Panc1 (cell line): ENCODE measurements around the gene FGF5. TPM values are rescaled to one million over a fixed set of nuclear protein-coding genes. Genes with fewer than 3 reads are reported as not detected.

Experiments used
- ATAC-seq: fragments of 200-7000 bp; cut with Tn5 transposase; 2 replicates; pipeline ENCODE4 v1.9.1; 2020; ENCODE audit warnings: mild to moderate bottlenecking, moderate library complexity
- BruUV-seq: library from RNA; stranded (reverse); fragments of 400-500 nt; replicated peaks from 2 replicates; lab custom pipeline; 2021; lab: Mats Ljungman, UMichigan
- CTCF ChIA-PET: fragments of 300-600 bp; sonication (Branson Sonifier 250); formaldehyde crosslinking; loops from one replicate; lab custom pipeline; 2022; ENCODE audit warnings: antibody characterized with exemption; lab: Charles Lee
- POLR2A ChIA-PET: fragments of 300-600 bp; sonication (Branson Sonifier 250); formaldehyde crosslinking; loops from one replicate; lab custom pipeline; 2022; ENCODE audit warnings: antibody characterized with exemption; lab: Charles Lee
- DNase-seq: peaks from one replicate; pipeline ENCODE4 v3.0.0-alpha.2; 2010; ENCODE audit warnings: low read depth, low spot score
- H3K27ac ChIP-seq: 2 replicates; pipeline ENCODE4 v1.5.1; 2011; ENCODE audit warnings: mild to moderate bottlenecking, low read length, inconsistent platforms
- H3K27me3 ChIP-seq: fragments of 200-500 bp; sonication (Bioruptor generic); 2 replicates; pipeline ENCODE4 v1.6.0; 2014; ENCODE audit warnings: low read length, inconsistent platforms; ENCODE audit not compliant: control insufficient read depth, insufficient read depth
- H3K36me3 ChIP-seq: fragments of 200-500 bp; sonication (Bioruptor generic); 2 replicates; pipeline ENCODE4 v1.5.1; 2014; ENCODE audit warnings: inconsistent platforms, mild to moderate bottlenecking, low read length, moderate library complexity; ENCODE audit not compliant: control insufficient read depth, insufficient read depth
- H3K4me1 ChIP-seq: 2 replicates; pipeline ENCODE4 v1.5.1; 2011; ENCODE audit warnings: inconsistent platforms, mild to moderate bottlenecking, low read length, moderate library complexity; ENCODE audit not compliant: control insufficient read depth, insufficient read depth
- H3K4me3 ChIP-seq, 2 experiments: 2 replicates each; pipeline ENCODE4 v1.5.1; 2011 to 2012; ENCODE audit warnings: low read depth in 2 of 2, low read length in 2 of 2, mild to moderate bottlenecking in 2 of 2, inconsistent platforms in 1 of 2, moderate library complexity in 1 of 2
- H3K9me3 ChIP-seq: fragments of 200-500 bp; sonication (Bioruptor generic); 2 replicates; pipeline ENCODE4 v1.5.1; 2014; ENCODE audit warnings: low read depth, mild to moderate bottlenecking, inconsistent platforms, low read length, moderate library complexity; ENCODE audit not compliant: control insufficient read depth, insufficient read depth
- POLR2AphosphoS5 ChIP-seq: IDR thresholded peaks from 2 replicates; pipeline ENCODE4 v1.6.1; 2012; ENCODE audit warnings: mild to moderate bottlenecking, low read depth, low read length, moderate library complexity
- REST ChIP-seq, 2 experiments: IDR thresholded peaks; 2 replicates each; pipeline ENCODE4 v1.6.1; 2011 to 2012; ENCODE audit warnings: low read depth in 2 of 2, control low read depth in 1 of 2, low read length in 1 of 2, mild to moderate bottlenecking in 1 of 2, moderate library complexity in 1 of 2; ENCODE audit not compliant: insufficient read depth in 1 of 2
- SIN3A ChIP-seq: IDR thresholded peaks from 2 replicates; pipeline ENCODE4 v1.6.1; 2012; ENCODE audit warnings: low read depth, mild to moderate bottlenecking, low read length, moderate library complexity, borderline replicate concordance; ENCODE audit not compliant: insufficient read depth
- TCF7L2 ChIP-seq: IDR thresholded peaks from 2 replicates; pipeline ENCODE4 v1.6.1; 2011; ENCODE audit warnings: mild to moderate bottlenecking, low read depth, low read length, inconsistent platforms
- in situ Hi-C: cut with HindIII; loops from 2 replicates; pipeline ENCODE4 v1.10.0; 2016; ENCODE audit warnings: low sequenced_read_pairs, low pct_unique_long_range_greater_than_20kb
- intact Hi-C: fragments of 100-400 bp; cut with micrococcal nuclease; formaldehyde crosslinking; loops from one replicate; pipeline ENCODE4 v1.10.0; 2022; ENCODE audit not compliant: unreplicated experiment
- total RNA-seq: library from RNA; stranded (reverse); gene quantifications from one replicate; pipeline ENCODE4 v1.2.1, GENCODE V29; 2021; ENCODE audit not compliant: unreplicated experiment
- TF ChIP-seq, protein P1 (sequence below): fragments of 450-650 bp; IDR thresholded peaks from 2 replicates; pipeline ENCODE4 v1.5.1; 2017; ENCODE audit warnings: mild to moderate bottlenecking

Gene FGF5
- total RNA-seq, 1 experiment from 2014 or later = 1.3 TPM

DNA sequence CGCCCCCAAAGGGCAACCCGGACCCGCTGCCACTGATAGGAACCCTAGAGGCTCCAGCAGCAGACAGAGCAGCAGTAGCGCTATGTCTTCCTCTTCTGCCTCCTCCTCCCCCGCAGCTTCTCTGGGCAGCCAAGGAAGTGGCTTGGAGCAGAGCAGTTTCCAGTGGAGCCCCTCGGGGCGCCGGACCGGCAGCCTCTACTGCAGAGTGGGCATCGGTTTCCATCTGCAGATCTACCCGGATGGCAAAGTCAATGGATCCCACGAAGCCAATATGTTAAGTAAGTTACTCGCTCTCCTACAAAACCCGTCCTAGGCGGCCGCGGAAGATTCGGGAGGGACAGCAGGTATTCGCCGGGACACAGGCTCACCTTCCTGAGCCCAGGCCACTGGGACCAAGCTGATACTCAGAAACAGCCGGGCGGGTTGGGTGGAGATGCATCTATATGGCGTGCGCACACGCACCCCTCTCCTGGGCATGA is 477 bp downstream of the FGF5 start:
- Histone ChIP-seq H3K4me3 (peak overlapping the region; percentile 53 to 80), H3K4me1 (no peaks in the 10 kb centered on the region), H3K27me3 (peaks cover 10% of the 10 kb centered on the region), H3K27ac (no peak overlapping the region), H3K36me3 (no peaks in the 10 kb centered on the region), H3K9me3 (no peaks in the 10 kb centered on the region)
- TF ChIP-seq POLR2AphosphoS5 = no peak
- no peak for TF ChIP-seq REST (IDR thresholded peaks at IDR 0.05; ENCODE audit: insufficient read depth in 1 of 2, low read depth in 2 of 2, low read length in 1 of 2)
- TF ChIP-seq TCF7L2 = no peak
- TF ChIP-seq, protein P1, sequence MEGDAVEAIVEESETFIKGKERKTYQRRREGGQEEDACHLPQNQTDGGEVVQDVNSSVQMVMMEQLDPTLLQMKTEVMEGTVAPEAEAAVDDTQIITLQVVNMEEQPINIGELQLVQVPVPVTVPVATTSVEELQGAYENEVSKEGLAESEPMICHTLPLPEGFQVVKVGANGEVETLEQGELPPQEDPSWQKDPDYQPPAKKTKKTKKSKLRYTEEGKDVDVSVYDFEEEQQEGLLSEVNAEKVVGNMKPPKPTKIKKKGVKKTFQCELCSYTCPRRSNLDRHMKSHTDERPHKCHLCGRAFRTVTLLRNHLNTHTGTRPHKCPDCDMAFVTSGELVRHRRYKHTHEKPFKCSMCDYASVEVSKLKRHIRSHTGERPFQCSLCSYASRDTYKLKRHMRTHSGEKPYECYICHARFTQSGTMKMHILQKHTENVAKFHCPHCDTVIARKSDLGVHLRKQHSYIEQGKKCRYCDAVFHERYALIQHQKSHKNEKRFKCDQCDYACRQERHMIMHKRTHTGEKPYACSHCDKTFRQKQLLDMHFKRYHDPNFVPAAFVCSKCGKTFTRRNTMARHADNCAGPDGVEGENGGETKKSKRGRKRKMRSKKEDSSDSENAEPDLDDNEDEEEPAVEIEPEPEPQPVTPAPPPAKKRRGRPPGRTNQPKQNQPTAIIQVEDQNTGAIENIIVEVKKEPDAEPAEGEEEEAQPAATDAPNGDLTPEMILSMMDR = no peak
- no peak for TF ChIP-seq SIN3A
- ChIA-PET CTCF (no interaction called here), POLR2A (no interaction called here)
- BruUV-seq = no TSS peak
- in situ Hi-C loops = no loop called here
- ATAC-seq (peak; percentile 67), DNase-seq (no peak)
- intact Hi-C loops = no loop called here

DNA sequence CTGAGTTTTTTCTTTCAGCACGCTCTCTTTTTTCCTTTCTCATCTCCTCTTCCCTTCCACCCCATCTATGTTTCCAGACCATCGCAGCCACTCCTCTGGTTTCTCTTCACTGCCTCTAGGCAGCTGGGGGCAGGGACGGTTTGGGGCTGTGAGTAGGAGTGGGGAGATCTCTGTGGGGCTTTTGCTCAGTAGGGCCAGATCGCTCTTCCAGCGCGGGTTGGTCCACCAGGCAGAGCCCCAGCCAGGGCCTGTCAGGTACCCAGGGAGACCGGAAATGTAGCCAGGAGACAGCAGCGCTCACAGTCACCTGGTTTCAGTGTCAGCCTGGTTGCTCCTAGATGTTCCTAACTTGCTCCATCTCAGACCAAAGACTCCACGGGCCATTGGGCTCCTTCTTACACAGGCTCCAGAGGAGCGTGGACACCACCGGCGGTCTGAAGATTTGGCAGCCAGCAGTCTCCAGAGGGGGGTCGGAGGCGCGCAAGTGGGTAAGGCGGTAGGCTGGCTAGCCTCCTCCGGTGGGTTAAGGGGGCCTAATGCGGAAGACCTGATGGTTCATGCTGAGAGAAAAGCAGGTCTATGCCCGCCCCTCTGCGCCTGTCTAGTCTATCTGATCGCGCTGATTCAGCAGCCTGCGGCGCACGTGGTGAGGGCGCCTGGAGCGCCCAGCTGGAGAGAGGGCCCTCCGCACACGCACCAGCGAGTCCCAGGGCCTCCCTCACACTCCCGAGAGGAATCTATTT is 1.8 kb downstream of the FGF5 start:
- Histone ChIP-seq H3K4me1 (no peaks in the 10 kb centered on the region), H3K27me3 (peaks cover 10% of the 10 kb centered on the region), H3K27ac (no peak overlapping the region), H3K4me3 (peak overlapping the region in 1 of 2 experiments; percentile 53; a peak in 1 of 4 replicates), H3K36me3 (no peaks in the 10 kb centered on the region), H3K9me3 (no peaks in the 10 kb centered on the region)
- ATAC-seq (no peak; the same call in 1 of the 2 replicates), DNase-seq (no peak)
- in situ Hi-C loops (no loop called here), intact Hi-C loops (no loop called here)
- BruUV-seq = no TSS peak
- ChIA-PET CTCF (no interaction called here), POLR2A (interaction anchor here (0.6 kb wide), 1 partner anchor 190 kb away, joined by 3 read pairs; no protein-coding TSS in a partner anchor)
- TF ChIP-seq TCF7L2 (no peak), SIN3A (no peak), REST (IDR thresholded peaks at IDR 0.05; ENCODE audit: insufficient read depth in 1 of 2, low read depth in 2 of 2, low read length in 1 of 2) (no peak), POLR2AphosphoS5 (no peak)
- TF ChIP-seq, protein P1 = no peak
